Lung microvascular endothelial cell (primary cell): ENCODE data around the gene CPEB3. TPM values are rescaled to one million over a fixed set of nuclear protein-coding genes. Genes with fewer than 3 reads are reported as not detected.
"Not testable (repeated sequence)": the region's sequence is repeated elsewhere in the genome, so short reads cannot be mapped to it uniquely, and the experiment has no call there.

ENCODE experiments used
- DNase-seq, 2 donors: peaks; one replicate each; pipeline versions ENCODE4 v3.0.0 to v3.0.0-alpha.2; 2010; ENCODE audit warnings: low read depth in 2 of 2
- total RNA-seq: library from RNA; depleted of rRNA; stranded (reverse); fragments of >200 nt; gene quantifications from 2 replicates; pipeline ENCODE4 v1.2.1, GENCODE V29; 2014

The CPEB3 gene
- total RNA-seq, 1 donor from 2014 or later = 1.6 TPM

DNA sequence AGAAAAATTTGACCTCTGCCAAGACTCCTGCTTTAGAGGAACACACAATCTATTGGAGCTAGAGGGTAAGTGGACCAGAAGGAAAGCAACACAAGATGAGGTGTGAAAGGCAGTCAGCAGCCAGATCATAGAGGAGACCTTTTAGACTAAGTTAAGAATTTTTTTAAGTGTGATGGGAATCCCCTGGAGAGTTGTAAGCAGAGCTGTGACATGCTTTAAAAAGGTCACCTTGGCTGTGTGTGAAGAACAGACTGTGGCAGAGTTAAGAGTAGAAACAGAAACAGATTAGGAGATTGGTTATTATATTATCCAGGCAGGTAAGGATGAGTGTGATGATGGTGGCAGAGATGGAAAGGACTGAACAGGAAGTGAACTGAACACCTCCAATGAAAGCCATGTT is 23.5 kb downstream of the CPEB3 start:
- no peak for DNase-seq

DNA sequence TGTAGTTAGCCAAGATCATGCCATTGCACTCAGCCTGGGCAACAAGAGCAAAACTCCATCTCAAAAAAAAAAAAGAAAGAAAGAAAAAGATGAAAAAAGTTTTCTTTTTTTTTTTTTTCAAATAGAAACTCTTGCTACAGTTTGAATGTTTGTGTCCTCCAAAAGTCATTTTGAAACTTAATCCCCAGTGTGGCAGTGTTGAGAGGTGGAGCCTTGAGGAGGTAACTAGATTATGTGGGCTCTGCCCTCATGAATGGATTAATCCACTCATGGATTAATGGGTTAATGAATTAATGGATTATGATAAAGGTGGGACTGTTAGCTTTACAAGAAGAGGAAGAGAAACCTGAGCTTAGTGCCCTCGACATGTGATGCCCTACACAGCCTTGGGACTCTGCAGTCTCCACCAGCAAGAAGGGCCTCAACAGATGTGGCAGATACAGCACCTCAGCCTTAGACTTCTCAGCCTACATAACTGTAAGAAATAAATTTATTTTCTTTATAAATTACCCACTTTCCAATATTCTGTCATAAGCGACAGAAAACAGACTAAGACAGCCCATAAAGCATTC is 25.1 kb downstream of the CPEB3 start:
- no peak for DNase-seq

DNA sequence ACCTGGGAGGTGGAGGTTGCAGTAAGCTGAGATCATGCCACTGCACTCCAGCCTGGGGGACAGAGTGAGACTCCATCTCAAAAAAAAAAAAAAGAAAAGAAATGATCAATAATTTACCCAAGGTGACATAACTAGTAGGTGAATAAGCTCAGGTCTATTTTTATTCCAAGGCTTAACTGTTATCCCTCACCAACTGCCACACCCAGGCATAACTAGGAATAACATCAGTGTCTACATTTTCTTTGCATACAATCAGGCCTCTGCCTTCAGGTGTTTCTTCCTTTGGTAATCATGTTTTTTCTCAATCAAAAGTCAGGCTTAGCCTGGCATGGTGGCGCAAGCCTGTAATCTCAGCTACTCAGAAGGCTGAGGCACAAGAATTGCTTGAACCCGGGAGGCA is 26.6 kb downstream of the CPEB3 start:
- DNase-seq = no peak

DNA sequence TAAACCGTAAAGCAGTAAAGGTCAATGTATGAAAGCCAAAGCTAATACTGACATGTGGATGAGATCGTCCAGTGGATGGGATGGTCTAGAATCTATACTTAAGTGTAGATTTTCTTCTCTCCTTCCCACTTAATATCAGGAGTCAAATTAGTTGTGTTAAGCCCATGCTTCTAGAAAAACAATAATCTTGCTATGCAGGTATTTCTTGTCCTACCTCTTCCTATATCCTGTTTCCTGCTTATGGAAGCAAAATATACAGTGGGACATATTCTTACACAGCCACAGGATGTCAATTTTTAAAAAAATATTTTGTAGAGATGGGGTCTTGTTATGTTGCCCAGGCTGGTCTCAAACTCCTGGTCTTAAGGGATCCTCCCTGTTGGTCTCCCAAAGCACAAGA is 27.5 kb downstream of the CPEB3 start:
- DNase-seq = no peak

DNA sequence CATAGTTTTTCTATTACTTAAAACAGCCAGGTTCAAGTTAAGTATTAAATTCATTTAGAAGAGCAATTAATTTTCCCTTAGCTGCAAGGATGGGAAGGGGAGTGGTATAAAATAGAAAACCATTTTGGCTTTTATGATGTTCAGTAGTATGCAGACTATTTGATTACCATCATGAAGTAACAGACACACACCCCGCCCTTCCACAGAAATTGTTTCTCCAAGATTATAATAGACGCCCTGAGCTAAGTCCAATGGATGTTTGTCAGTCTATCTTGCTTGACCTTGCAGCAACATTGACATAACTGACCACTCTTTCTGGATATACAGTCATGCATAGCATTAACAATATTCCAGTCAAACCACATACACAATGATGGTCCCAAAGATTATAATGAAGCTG is 42.3 kb downstream of the CPEB3 start:
- DNase-seq = no peak

DNA sequence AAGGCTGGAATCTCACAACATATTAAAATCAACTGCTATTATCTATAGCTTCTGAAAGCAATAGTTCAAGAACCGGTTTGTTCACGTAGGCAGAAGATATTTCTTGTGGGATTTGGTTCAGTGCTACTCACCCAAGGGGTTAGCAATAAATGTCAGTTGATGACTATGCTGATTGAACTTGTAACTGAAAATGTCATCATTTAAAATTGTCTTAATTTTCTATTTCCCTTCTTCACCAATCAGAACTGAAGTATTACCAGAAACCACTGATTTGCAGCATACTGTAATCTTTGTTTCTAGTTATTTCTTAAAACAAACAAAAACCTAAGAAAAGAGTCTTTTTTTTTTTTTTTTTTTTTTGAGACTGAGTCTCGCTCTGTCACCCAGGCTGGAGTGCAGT is 46.1 kb downstream of the CPEB3 start:
- DNase-seq = no peak

DNA sequence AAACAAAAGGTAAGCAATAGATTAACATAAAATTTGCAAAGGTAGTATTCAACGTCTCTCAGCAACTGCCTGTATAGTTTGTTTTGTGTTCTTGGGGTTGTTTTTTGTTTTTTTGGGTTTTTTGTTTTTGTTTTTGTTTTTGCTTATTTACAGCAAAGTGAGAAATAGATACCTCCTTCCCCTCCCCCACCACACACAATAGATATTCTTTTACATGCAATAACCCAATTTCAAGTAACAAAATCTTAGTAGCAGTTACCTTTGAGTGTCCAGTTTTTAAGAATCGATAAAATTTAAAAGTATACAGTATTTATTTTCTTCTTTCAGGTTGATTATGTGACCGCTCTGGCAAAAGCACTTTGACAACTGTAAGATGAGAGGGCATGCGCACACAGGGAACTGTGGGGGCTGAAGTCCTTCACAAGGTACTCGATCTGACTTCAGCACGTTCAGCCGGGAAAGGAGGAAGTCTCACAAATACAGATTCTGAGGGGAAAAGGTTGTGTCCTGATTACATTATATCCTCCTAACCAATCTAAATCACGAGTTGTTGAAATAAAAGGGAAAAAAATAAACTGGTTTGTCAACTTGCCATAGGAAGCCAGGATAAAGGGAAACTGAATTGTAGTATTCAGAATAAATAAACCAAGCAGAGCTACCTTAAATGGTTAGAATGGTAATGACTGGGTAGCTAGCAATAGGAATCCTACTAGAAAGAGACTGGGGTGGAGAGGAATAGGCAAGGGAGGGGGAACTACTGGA is 47.8 kb downstream of the CPEB3 start:
- peak; percentile 71 to 79 for DNase-seq

DNA sequence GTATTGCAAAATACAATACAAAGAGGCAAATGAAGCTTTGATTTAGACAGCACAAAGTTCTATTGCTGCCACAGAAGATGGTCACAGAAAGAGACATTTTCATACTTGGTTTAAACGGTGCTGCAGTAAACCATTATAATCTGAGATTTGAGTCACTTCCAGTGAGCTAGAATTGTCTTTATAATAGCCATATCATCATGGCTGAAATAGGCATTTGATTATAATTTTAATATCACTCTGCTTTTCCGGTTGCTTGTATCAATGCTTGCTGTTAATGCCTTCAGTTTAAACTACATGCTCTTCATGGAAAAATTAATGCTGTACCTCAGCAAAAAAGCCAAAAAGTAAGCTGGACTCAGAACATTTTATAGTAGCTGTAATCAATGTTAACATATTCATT is 48.5 kb downstream of the CPEB3 start:
- DNase-seq = no peak

DNA sequence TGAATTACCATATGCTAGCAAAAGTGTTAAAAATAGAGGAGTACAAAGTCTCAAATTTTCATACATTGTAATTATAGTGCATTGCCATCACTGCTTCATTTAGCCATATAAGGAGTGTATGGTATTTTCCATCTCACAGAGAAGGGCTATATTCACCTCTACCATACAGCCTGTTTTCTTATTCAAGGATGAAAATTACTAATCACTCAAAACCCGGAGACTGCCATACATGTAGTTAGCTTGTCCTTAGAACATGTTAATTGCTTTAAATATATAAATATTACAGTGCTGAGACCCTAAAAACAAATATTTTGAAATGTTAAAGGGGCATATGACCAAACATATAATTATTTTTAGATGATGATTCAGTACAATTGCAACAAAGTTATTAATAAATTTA is 49.4 kb downstream of the CPEB3 start:
- no peak for DNase-seq

DNA sequence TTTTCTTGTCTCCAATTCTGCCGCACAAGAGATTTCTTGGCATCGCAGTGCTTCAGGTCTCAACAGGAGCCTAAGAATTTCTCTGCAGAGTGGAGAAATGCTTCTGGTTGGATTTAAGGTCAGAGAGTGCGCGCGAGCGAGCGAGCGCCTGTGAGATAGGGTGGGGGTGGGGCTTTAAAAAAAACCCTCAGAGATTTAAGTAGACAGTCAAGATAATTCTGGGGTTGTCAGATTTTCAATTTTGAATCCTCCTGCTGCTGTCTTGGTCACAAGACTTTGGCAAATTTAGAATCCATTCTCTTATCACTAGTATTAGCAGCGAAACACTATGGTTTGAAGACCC is 49.7 kb downstream of the CPEB3 start:
- no peak for DNase-seq

DNA sequence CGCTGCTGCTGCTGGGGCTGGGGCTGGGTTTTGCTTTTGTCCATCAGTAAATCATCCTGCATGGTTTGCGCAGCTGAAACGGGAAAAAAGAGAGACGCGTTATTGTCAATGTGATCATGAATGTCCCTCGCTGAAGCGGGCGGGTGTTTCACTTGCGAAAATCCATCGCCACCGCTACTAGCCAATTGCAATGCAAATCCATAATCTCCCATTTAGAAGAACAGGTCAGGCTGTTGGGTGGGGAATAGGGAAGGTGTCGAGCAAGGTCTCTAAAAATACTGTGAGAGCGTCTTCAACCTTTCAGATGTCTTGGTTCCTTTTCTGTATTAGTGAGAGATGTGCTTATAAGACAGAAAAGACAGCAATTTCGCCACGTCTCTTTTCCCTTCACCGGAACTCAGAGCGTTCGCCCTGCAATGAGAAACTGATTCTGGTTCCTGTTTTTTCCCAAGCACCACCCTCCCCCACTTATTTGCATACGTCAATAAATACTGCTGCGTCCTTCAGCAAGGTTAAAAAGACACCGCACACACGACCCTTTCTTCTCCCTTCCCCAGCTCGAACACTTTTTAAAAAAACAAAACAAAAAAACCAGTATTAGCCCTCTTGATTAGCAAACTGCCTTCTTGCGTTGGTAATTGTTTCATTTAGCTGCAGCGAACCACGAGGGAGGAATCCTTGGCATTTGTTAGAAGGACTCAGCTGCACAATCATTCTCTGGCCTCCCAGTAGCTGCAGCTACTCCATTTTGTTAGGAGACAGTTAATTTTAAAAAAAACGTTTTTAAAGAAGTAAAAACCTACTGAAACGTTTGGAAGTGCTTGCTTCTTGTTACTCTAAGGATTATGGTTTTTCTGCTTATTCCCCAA is 50.4 kb downstream of the CPEB3 start:
- DNase-seq = peak; percentile 67 to 70

DNA sequence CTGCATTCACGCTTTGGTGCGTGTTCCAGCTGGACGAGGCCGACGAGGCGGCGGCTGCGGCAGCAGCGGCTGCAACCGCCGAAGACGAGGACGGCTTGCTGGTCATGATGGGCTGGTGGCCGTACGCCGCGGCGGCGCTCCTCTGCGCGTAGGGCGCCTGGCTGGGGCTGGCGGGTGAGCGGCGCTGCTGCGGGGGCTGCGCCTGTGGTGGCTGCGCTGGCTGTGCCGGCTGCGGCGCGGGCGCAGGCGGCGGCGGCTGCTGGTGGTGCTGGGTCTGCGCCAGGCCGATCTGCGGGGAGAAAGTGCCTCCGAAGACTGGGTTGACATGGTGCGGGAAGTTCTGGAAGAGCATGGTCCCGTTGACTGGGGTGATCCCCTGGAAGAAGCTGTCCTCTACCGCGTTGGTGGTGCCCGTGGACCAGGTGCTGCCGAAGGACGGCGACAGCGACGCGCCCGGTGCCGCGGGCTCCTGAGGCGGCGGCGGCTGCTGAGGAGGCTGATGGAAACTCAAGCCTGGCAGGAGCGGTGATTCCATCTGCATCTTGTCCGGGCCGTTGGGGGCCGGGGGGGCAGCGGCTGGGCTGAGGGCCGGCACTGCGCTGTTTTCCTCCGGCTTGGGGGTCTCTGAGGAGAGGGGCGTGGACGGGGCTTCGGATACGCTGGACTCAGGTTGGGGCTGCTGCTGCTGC is 51.1 kb downstream of the CPEB3 start:
- DNase-seq = peak; percentile 2 to 59

DNA sequence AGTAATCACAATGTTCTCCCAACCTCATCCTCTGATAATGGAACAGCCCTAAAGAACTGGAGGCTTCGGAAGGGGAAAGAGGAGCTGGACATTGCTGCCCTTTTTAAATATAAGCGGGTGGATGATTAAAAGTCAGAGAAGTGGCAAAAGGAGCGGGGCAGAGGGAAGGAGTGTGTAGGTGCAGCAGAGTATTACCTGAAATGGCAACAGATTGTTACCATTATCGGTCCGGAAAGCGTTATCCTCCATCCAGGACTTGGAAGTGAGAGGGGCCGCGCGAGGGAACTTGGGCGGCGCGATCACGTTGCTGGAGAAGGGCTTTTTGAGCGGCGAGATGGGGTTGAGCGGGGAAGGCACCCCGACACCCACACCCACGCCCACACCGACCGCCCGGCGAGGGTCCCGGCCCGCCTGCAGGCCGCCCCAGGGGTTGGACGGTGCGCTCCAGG is 51.7 kb downstream of the CPEB3 start:
- no peak for DNase-seq

DNA sequence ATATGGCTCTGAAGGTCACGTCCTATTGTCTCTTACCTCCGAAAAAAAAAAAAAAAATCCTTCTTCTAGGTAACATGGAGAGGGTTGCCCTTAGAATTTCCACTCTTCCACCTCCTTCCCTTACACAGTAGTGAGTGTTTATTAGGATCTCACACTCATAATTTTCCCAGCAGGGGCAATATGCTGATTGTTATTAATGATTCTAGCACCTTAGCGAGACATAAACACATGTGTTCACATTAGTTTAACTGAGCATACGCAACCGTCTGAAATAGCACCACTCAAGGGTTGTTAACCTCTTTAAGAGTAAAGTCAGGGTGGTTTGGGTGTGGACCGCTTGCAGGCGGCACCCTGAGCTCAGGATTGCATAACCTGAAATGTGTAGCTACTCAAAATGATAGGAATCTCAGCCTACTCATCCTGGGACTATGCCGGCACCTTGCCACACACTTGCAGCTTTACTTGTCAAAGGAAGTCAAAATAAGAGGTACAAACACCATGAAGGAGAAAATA is 52.2 kb downstream of the CPEB3 start:
- no peak for DNase-seq

DNA sequence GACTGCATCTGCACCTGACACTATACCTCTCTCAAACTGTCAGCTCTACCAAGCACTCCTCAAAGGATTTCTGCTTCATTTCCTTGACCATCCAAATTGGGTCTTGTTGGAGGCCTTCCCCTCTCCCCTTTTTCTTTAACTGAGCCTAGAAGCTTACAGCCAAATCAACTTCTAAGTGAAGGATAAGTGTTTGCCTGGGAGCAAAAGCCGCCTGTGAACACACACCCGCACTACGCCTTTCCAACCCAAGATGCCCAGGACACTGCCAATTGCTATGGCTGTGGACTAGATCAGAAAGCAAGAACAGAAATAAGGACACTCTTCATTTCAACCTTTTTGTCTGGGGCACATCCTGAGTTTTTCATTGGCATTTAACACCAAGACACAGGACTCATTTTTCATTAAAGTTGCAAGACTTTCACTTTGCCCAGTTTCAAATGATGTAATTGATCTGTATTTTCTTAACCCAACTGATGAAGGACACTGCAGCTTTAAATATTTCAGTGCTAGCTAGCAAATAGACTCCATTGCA is 52.8 kb downstream of the CPEB3 start:
- DNase-seq = no peak

DNA sequence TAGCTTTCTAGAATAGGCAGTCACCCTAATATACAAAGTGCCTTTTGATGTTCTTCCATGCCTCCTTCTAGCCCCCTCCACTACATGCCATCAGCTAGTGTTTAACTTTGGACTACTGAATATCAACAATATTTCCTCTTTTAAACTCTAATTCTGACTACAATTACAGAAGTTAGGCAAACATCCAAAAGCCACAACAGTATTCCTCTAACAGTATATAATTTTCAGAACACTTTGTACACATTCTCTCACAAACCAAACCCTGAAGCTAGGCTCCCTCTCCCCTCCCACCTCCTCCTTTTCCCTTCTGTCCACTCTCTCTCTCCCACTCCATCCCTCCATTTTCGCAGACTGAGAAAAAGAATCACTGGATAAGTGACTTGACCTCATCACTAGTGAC is 59.7 kb downstream of the CPEB3 start:
- peak in 1 of 2 donors; percentile 4 for DNase-seq

DNA sequence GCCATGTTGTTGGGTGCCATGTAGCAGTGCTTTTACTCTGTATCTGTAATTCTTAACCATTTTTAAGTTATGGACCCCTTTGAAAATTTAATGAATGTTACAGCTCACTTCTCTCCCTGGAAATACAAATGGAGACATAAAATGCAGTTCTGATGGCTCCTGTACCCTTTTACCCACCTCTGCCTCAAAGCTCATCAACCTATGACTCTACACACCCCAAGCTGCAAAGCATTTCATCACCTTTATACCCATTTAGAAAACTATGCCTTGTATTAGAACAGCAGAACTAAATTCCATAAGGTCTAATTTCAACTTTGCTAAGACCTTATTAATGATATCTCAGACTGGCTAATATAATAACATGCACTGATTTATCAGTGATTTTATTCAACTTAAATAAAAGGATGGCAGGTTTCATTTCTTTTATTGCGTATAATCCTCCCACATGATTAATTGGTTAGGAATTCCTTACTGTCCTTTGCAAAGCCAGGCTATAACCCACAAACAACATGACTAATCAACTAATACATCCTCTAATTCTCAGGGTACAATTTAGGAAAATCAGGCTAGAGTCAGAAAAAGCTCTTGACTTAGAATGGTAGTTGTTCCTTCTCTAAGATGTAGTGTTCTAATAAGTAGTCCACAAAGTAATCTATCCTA is 68.1 kb downstream of the CPEB3 start:
- DNase-seq = peak; percentile 26 to 64

DNA sequence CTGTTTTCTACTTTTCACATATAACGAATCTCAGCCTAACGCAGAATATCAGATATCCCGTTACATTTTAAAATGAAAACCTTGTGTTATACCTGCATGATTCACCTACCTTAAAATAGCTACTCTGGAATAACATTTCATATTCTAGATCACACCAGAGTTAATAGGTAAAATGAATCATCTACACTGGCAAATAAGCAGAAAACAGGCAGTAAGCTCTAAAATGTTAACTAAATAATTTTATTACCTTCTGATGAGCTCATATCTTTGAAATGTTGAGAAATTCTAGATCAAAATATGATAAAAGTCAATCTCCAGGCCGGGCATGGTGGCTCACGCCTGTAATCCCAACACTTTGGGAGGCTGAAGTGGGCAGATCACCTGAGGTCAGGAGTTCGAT is 71.3 kb downstream of the CPEB3 start:
- no peak for DNase-seq

DNA sequence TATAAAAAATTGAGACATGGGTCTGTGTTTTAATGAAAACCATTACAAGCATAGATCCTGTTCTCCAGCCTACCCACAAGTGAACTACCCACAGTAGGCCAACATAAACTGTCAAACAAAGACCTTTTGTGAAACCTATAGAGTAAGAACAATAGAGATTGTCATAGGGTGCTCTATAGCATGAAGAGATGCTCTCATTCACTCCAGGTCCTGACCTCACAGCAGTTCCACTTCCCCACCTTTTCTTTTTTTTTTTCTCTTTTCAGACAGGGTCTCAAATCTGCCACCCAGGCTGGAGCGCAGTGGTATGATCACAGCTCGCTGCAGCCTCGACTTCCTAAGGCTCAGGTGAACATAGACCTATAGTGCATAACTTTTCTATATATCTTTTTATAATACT is 72.3 kb downstream of the CPEB3 start:
- no peak for DNase-seq

DNA sequence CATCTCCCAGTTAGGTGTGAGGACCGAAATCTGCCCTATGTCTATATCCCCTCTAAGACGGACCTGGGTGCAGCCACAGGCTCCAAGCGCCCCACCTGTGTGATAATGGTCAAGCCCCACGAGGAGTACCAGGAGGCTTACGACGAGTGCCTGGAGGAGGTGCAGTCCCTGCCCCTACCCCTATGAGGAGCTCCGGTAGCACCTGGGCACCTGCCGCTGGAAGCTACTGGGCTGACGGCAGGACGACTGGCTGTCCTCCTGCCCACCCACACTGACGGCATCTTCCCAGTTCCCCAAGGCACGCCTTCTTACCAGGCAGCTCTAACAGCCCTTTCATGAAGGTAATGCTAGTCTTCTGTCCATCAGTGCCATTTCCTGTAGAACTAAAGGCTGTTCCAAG is 74.3 kb downstream of the CPEB3 start:
- DNase-seq = not testable (repeated sequence)

DNA sequence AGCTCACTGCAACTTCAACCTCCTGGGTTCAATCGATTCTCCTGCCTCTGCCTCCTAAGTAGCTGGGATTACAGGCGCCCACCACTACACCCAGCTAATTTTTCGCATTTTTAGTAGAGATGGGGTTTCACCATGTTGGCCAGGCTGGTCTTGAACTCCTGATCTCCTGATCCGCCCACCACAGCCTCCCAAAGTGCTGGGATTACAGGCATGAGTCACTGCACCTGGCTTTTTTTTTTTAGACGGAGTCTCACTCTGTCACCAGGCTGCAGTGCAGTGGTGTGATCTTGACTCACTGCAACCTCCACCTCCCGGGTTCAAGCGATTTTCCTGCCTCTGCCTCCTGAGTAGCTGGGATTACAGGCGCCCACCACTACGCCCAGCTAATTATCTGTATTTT is 75.7 kb downstream of the CPEB3 start:
- DNase-seq = not testable (repeated sequence)
